ENCODE measurements around the gene ADAMTSL3.
A peak's percentile ranks its signal among the peaks of the same experiment; 100 is the strongest.
"Not testable (repeated sequence)": the region's sequence is repeated elsewhere in the genome, so short reads cannot be mapped to it uniquely, and the experiment has no call there.

ADAMTSL3 gene

GRCh38 chr15:84046064-84046637, 392.2 kb downstream of the ADAMTSL3 start:
- no peak for DNase-seq

DNA sequence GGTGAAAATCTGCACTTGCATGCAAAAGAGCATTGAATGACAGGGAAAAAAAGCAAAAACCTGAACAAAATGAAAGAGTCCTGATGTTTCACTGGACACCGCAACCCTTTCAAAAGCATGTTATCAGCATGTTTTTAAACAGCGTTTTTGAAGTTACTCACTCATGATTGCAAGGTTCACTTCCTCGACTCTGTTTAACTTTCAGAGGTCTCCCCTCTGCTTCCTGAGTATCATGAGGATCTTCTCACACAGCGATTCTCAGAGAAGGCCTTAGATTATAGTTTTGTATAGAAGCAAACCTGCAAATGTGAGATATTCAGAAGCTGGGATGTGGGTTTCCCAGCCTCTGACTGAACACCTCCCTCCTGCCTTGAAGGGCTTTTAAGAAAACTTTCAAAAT, 395.6 kb downstream of the ADAMTSL3 start:
- DNase-seq = not testable (repeated sequence)

DNA sequence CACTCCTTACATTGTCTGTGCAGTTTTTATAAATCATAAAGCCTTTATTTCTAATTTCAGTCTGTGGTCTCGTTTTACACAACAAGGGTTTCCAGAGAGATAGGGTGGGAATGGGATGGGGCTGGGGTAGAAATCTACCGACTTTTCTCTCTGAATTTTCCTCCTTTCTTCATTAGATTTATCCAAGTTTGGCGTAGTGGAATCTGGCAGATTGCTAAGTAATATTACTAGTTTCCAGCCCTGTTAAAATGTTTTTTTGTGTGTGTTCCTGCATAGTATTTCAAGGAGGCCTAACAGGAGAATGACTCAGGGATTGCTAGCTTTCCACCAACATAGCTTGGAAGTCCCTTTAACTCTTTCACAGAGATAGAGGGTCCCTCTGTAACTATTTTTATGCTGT, 396.2 kb downstream of the ADAMTSL3 start:
- DNase-seq = no peak

DNA sequence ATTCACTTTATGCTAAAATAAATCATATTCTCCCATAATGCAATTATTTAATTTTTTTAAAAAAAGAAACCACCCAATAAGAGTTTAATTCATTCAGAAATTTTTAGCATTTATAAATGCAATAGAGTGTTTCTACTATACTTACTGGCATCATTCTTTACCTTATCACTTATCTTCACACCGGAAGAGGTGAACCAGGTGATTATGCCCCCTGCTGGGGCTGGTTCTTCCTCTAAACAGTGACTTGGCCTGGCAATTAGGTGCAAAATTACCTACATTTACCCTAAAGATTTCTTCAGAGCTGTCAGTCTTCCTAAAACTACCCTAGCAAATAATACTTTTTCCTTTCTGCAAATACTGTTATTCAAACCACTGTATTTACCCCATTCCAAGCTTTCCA, 397.2 kb downstream of the ADAMTSL3 start:
- DNase-seq = not testable (repeated sequence)

GRCh38 chr15:84054544-84054943, 400.6 kb downstream of the ADAMTSL3 start:
- DNase-seq = not testable (repeated sequence)

DNA sequence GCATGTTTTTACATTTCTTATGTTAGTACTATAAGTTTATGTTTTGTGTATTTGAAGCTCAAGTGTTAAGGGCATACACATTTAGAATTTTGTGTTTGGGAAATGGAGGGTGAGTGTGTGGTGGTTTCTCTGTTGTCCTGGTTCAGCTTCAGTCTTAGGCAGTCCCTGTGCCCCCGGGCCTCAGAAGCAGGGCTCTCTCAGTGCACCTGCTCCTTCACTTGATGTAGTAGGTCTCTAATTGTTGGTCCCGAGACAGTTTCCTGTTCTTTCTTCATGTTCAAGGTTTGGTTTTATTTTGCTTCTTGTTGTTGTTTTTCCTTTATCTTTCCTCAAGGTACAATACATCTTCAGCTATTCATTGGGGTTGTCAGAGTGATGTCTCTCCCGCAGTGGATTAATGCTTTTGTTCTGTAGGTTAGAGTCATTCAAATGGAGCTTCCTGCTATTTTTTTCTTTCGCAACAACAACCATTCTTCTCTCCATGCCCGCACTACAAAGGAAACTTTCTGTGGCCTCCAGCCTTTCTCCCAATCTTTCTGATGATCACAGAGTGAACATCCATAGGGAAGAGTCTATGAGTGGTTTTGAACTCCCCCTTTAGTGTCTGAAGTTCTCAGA, 403.9 kb downstream of the ADAMTSL3 start:
- no peak for DNase-seq

DNA sequence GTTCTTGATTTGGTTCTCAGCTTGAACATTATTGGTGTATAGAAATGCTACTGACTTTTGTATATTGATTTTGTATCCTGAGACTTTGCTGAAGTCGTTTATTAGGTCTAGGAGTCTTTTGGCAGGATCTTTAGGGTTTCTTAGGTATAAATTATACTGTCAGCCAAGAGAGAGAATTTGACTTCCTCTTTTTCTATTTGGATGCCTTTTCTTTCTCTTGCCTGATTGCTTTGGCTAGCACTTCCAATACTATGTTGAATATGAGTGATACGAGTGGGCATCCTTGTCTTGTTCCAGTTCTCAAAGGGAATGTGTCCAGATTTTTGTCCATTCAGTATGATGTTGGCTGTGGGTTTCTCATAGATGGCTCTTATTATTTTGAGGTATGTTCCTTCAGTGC, 409.8 kb downstream of the ADAMTSL3 start:
- not testable (repeated sequence) for DNase-seq

DNA sequence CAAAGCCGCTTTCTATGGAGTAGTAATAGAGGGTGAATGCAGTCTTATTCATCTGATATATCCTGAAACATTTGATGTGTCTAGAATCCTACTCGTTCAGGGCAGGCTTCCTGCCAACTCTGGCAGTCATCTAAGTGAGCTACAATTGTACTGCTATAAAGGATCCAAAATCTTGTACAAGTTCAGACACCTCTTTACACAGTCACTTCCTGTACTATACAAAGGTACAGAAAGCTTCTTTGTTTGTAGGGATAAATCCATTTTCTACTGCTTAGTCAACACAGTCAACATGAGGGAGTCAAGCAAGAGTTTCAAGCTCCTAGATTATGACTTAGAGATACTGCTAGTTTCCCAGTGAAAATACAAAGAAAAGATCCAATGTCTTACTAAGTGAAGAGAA, 414.8 kb downstream of the ADAMTSL3 start:
- DNase-seq = not testable (repeated sequence)

DNA sequence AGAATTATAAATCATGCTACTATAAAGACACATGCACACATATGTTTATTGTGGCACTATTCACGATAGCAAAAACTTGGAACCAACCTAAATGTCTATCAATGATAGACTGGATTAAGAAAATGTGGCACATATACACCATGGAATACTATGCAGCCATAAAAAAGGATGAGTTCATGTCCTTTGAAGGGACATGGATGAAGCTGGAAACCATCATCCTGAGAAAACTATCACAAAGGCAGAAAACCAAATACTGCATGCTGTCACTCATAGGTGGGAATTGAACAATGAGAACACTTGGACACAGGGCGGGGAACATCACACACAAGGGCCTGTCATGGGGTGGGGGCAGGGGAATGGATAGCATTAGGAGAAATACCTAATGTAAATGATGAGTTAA, 424.1 kb downstream of the ADAMTSL3 start:
- not testable (repeated sequence) for DNase-seq

- DNase-seq = not testable (repeated sequence)
Observed at GRCh38 chr15:84079325-84079884, 425.5 kb downstream of the ADAMTSL3 start.

DNA sequence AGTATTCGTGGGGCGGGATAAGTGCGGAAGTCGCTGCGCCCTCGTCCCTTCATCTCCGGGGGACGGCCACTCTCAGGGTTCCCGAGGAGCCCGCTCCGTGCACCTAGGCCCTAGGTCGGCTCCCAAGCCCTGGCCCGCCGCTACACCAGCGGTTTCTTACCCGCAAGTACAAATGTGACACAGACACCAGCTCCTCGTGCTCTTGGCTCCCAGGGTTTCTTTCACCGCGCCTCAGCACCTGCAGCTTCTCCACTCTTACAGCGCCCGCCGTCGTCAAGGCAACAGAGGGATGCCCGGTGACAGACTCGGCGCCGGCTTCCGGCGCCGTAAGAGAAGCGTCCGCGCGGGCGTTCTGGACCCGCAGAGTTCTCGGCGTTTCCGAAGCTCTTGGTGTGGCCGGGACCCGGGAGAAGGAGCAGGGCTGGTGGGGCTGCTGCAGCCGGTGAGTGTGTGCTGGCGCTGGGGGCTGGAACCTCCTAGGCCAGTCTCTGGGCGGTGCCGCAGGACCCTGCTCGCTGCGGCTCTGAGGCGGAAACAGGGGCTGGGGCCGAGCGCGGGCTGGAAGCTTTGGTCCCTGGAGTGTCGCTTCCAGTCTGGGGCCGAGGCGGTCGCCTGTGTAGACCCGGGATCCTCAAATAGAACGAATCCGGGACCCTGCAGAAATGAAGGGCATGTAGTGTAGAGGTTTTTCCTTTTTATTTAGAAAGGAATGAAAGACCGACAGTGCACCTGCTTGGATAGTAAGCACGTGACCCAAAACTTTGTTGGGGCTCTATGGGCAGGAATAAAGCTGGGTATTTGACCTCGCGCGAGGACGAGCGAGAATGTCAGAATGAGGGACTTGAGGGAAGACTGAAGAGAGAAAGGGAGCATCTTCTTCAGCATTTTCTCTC, 426.2 kb downstream of the ADAMTSL3 start:
- DNase-seq = peak; percentile 35

GRCh38 chr15:84080778-84081084, 426.8 kb downstream of the ADAMTSL3 start:
- DNase-seq = peak; percentile 56

DNA sequence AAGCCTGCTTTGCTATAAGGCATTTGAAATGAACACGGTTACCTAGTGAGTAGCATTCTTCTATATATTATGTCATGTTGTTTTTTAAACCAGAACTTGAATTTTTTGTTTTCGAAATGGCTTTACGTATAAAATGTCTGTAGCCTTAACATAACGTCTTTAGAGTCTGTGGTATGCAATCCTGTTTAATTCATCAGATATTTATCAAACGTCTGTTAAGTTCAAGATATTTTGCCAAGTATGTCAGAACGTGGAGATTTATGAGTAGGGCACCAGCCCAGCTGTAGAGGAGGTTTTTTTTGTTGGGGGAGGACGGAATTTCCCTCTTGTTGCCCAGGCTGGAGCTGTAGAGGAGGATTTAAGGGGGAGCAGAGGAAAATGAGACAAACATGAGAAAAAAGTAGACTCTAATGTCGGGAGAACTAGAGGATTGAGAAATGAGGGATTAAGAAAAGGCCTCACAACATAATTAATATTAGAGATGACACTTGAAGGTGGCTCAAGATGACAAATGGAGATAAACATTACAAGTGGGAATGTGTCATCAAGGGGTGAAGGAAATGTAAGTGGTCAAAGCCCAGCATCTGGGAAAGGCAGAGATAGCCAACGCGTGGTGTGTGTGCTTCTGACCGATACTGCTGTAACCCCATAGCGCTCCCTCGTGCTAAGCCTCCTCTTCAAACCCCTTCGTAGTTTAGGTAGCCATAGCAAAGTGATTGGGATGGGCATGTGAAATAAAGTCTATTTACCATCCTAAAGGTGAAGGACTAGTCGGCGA, 427.7 kb downstream of the ADAMTSL3 start:
- no peak for DNase-seq

GRCh38 chr15:84082739-84083138, 428.8 kb downstream of the ADAMTSL3 start:
- DNase-seq = peak; percentile 39

DNA sequence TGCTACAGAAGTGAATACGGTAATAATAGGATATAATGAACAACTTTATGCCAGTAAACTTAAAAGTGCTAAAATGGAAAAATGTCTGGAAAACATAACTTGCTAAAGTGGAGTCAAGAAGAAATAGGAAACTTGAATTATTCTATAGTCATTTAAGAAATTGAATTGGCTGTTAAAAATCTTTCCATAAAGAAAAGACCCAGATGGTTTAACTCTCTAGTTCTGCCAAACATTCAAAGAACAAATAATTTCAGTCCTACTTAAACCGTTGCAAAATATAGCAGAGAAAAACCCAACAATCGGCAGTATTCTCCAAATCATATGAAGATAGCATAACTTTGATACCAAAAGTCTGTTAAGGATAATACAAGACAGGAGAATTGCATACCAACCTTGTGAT, 432.1 kb downstream of the ADAMTSL3 start:
- DNase-seq = not testable (repeated sequence)

All from kidney glomerular epithelial cell (primary cell).